ENCODE results near the gene SECTM1.

The SECTM1 gene

GRCh38 chr17:82328141-82328993, 5.2 kb downstream of the SECTM1 start:
- H3K4me3 Mint-ChIP-seq, result no peak overlapping the region
- no peak overlapping the region for H3K27ac Mint-ChIP-seq
- peaks cover 10% of the 10 kb centered on the region for H3K4me1 Mint-ChIP-seq (ENCODE audit: low read depth)
- H3K36me3 Mint-ChIP-seq, result no peaks in the 10 kb centered on the region
- no peaks in the 10 kb centered on the region for H3K9me3 Mint-ChIP-seq (ENCODE audit: low read depth)
- H3K27me3 Mint-ChIP-seq, result no peaks in the 10 kb centered on the region

DNA sequence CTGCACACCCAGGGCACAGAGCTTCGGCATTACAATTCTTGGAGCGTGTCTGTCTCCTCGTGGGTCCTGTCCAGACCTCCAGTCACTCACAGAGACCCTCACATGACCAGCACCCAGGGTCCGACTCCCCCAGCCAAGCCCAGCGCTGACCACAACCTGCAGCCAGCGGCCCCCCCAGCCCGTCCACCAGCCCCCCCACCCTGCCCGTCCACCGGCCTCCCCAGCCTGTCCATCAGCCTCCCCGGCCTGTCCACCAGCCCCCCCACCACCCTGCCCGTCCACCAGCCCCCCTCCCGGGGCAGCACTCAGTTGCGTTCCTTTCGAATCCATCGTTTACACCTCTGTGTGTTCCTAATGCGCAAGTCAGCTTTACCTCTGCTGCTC, 5.8 kb downstream of the SECTM1 start:
- H3K36me3 Mint-ChIP-seq, result no peaks in the 10 kb centered on the region
- no peak overlapping the region for H3K4me3 Mint-ChIP-seq
- no peaks in the 10 kb centered on the region for H3K27me3 Mint-ChIP-seq
- no peak overlapping the region for H3K27ac Mint-ChIP-seq
- H3K9me3 Mint-ChIP-seq (ENCODE audit: low read depth), result no peaks in the 10 kb centered on the region
- H3K4me1 Mint-ChIP-seq (ENCODE audit: low read depth), result peaks cover 7% of the 10 kb centered on the region

- Mint-ChIP-seq H3K4me3 (no peak overlapping the region), H3K36me3 (no peaks in the 10 kb centered on the region), H3K4me1 (ENCODE audit: low read depth) (peaks cover 7% of the 10 kb centered on the region), H3K27me3 (no peaks in the 10 kb centered on the region), H3K27ac (peak overlapping the region; percentile 34), H3K9me3 (ENCODE audit: low read depth) (no peaks in the 10 kb centered on the region)
Observed at GRCh38 chr17:82327289-82327688, 6.3 kb downstream of the SECTM1 start.

DNA sequence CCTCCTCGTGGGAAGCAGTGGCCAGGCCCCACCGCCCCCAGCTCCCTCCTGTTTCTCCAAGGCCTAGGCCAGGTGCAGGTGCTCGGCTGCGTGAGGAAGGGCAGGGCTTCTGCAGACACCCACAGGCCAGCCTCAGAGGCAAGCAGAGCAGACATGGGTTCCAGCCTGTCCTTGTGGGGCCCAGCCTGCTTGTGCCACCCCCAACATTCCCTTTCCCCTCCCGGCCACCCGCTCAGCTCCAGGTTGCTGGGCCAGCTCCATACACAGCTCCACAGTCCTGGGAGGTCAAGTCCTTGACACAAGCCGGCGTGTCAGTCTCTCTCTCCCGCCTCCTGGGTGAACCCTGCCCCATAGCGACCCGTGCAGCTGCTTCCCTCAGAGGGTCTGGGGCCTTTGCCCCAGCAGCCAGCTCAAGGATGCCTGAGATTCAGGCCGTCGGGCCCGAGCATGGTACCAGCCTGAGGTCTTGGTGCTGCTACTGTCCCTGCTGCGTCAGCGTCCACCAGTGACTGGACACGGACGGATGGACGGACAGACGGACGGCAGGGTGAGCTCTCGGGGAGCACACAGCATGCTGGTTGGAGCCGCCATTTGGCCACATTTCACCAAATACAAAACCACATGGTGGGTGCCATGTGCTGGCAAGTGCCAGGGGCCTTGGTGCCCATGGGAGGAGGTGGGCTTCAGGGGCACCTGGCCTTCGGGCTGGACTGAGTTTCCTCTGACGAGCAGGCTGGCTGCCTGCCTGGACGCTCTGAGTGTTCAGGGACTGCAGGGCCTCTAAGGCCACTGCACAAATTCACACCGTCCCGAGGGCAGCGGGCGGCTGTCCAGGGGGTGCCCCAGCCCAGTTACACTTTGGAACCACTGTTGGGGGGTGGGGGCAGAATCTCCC, 8.0 kb downstream of the SECTM1 start:
- no peaks in the 10 kb centered on the region for H3K36me3 Mint-ChIP-seq
- no peaks in the 10 kb centered on the region for H3K9me3 Mint-ChIP-seq (ENCODE audit: low read depth)
- no peak overlapping the region for H3K4me3 Mint-ChIP-seq
- H3K4me1 Mint-ChIP-seq (ENCODE audit: low read depth), result peaks cover 17% of the 10 kb centered on the region
- H3K27ac Mint-ChIP-seq, result no peak overlapping the region
- no peaks in the 10 kb centered on the region for H3K27me3 Mint-ChIP-seq

DNA sequence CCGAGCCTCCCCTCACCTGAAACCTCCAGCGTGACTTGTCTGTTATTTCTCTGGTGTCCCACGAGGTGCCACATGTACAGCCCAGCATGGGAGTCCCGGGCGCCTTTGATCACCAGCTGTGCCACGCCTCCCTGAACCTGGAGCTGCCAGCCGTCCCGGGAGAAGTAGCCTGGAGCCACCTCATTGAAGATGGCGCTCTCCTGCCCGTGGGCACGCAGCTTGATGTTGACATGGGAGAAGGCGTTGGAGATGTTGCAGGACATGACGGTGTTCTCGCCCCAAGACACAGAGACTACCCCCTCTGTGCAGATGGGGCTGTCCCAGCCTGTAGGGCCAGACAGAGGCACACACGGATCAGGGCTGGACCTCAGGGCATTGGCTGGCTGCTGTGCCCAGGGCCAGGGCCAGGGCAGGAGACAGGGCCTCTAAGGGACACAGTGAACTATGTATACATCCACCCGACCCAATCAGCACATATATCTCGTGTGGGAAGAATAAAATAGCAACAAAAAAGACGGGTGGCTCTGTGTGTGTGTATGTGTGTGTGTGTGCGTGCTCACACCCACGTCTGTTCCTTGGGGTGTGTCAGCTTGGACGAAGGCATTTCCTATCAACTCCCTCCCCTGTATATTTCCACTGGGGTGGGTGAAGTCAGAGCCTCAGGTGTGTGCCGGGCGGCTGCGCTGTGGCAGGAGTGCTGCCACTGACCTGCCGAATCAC, 8.8 kb downstream of the SECTM1 start:
- no peaks in the 10 kb centered on the region for H3K9me3 Mint-ChIP-seq (ENCODE audit: low read depth)
- peaks cover 19% of the 10 kb centered on the region for H3K4me1 Mint-ChIP-seq (ENCODE audit: low read depth)
- H3K27me3 Mint-ChIP-seq, result no peaks in the 10 kb centered on the region
- H3K4me3 Mint-ChIP-seq, result no peak overlapping the region
- no peak overlapping the region for H3K27ac Mint-ChIP-seq
- H3K36me3 Mint-ChIP-seq, result no peaks in the 10 kb centered on the region

- H3K27ac Mint-ChIP-seq, result peak overlapping the region; percentile 5
- H3K4me1 Mint-ChIP-seq (ENCODE audit: low read depth), result peaks cover 19% of the 10 kb centered on the region
- H3K27me3 Mint-ChIP-seq, result no peaks in the 10 kb centered on the region
- H3K4me3 Mint-ChIP-seq, result peak overlapping the region; percentile 32
- H3K36me3 Mint-ChIP-seq, result no peaks in the 10 kb centered on the region
- no peaks in the 10 kb centered on the region for H3K9me3 Mint-ChIP-seq (ENCODE audit: low read depth)
Observed at GRCh38 chr17:82323514-82324234, 9.9 kb downstream of the SECTM1 start.

DNA sequence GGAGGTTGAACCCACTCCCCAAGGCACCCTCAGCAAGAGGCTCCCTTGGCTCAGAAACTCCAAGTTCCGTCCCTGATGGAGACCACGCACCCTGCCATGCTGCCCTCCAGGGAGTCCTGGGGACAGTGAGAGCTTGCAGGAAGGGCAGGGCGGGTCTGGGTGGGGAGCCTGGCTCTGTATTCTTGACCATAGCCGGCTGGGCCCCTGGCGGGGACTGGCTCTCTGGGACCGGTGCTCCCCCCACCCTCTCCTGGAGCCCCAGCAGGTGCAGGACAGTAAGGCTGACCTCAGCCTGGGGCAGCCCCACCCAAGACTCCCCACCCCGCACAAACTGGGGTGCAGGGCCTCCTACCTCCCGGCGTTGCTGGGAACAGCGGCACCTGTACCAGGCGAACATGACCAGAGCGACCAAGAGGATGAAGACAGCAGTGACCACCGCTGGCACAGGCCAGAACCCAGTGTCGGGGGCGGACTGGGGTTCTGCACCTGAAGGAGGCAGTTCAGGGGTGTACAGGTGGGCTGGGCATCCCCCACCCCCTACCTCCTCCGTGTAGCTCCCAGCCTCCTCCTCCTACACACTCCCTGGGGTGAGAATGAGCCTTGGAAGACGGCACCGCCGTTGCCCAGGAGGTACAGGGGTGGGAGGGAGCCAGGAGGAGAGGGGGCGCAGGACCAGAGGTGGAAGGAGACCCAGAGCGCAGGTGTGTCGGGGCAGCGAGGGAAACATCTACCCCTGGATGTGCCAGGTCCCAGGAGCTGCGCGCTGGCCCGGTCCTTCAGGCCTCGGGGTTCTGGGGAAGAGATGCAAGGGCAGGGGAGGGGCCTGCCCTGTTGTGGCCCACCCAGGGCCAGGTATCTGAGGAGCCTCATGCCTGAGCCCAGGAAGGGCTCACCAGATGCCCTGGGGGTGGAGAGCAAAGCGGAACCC, 10.8 kb downstream of the SECTM1 start:
- no peaks in the 10 kb centered on the region for H3K9me3 Mint-ChIP-seq (ENCODE audit: low read depth)
- H3K27ac Mint-ChIP-seq, result peak overlapping the region; percentile 93

DNA sequence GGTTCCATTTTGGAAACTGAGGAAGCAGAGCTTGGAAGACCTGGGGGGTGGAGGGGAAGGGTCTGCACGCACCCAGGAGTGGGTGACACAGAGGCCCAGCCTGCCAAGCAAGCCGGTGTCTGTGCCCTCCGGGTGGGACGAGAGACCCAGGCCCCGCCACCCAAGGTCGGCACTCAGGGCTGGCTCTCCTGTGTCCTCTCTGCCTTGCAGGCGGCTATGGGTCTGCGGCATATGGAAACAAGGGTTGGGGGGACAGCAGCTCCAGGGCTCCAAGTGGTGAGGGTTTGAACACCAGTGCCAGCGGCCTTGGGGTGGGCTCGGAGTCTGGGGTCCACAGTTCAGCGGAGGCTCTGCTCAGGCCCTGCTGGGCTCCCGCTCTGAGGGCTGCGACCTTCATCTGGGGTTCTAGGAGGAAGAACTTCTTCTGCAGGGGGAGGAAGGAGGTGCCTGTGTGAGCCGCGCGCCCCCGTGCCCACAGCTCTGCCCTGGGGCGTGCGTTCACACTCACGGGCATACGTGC, 11.6 kb downstream of the SECTM1 start:
- H3K4me3 Mint-ChIP-seq, result peak overlapping the region; percentile 87
- H3K27ac Mint-ChIP-seq, result peak overlapping the region; percentile 93
- H3K9me3 Mint-ChIP-seq (ENCODE audit: low read depth), result no peaks in the 10 kb centered on the region
- H3K27me3 Mint-ChIP-seq, result no peaks in the 10 kb centered on the region
- H3K36me3 Mint-ChIP-seq, result no peaks in the 10 kb centered on the region
- H3K4me1 Mint-ChIP-seq (ENCODE audit: low read depth), result peaks cover 21% of the 10 kb centered on the region

More for the DNA sequence above, 10.8 kb downstream of the SECTM1 start:
- H3K4me3 Mint-ChIP-seq, result peak overlapping the region; percentile 87
- H3K36me3 Mint-ChIP-seq, result no peaks in the 10 kb centered on the region
- no peaks in the 10 kb centered on the region for H3K27me3 Mint-ChIP-seq
- H3K4me1 Mint-ChIP-seq (ENCODE audit: low read depth), result peaks cover 19% of the 10 kb centered on the region

GRCh38 chr17:82320956-82321927, 12.3 kb downstream of the SECTM1 start:
- H3K4me1 Mint-ChIP-seq (ENCODE audit: low read depth), result peaks cover 23% of the 10 kb centered on the region
- no peaks in the 10 kb centered on the region for H3K27me3 Mint-ChIP-seq
- H3K9me3 Mint-ChIP-seq (ENCODE audit: low read depth), result no peaks in the 10 kb centered on the region
- peak overlapping the region; percentile 91 for H3K4me3 Mint-ChIP-seq
- no peaks in the 10 kb centered on the region for H3K36me3 Mint-ChIP-seq
- peak overlapping the region; percentile 98 for H3K27ac Mint-ChIP-seq

DNA sequence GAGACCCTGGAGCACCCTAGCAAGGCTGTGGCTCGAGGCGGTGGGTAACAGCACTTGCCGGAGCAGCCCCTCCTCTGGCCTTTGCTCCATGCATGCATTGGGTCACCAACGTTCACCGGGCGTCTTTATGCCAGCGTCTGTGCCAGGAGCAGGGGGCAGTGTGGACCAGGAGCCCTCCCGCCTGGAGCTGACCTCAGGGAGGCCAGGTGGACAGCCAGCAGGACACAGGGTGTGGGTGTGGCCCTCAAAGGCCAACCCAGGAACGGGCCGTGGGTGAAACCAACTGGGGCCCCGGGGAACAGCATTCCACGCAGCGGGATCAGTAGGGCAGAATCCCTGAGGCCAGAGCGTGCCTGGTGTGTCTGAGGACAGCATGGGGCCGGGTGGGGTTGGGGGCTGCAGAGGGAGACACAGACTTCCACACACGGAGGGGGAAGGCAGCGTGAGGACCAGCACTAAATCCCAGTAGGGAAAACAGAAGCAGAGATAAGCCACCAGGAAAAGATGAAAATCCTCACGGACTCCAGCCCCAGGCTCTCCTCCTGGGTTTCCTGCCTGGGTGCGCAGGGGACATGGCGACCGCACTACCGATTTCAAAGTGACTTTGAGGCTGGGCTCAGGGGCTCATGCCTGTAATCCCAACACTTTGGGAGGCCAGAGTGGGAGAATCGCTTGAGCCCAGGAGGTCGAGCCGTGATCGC, 13.3 kb downstream of the SECTM1 start:
- H3K4me3 Mint-ChIP-seq, result peak overlapping the region; percentile 67
- H3K27ac Mint-ChIP-seq, result peak overlapping the region; percentile 98
- no peaks in the 10 kb centered on the region for H3K9me3 Mint-ChIP-seq (ENCODE audit: low read depth)
- H3K36me3 Mint-ChIP-seq, result peaks cover 2% of the 10 kb centered on the region
- H3K27me3 Mint-ChIP-seq, result no peaks in the 10 kb centered on the region
- H3K4me1 Mint-ChIP-seq (ENCODE audit: low read depth), result peaks cover 26% of the 10 kb centered on the region

DNA sequence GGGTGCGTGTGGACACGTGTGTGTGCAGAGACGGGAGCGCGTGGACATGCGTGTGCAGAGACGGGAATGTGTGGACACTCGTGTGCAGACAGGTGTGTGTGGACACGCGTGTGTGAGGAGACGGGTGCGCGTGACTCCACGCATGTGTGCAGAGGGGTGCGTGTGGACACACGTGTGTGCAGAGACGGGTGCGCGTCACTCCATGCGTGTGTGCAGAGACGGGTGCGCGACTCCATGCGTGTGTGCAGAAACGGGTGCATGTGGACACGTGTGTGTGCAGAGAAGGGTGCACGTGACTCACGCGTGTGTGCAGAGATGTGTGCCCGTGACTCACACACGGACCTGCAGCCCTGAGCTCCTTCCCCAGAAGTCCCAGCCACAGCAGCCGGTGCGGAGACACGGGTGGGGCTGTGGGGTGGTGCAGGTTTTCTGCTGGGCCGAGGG, 13.9 kb downstream of the SECTM1 start:
- H3K9me3 Mint-ChIP-seq (ENCODE audit: low read depth), result no peaks in the 10 kb centered on the region
- no peaks in the 10 kb centered on the region for H3K27me3 Mint-ChIP-seq
- peaks cover 24% of the 10 kb centered on the region for H3K4me1 Mint-ChIP-seq (ENCODE audit: low read depth)
- peak overlapping the region; percentile 64 for H3K27ac Mint-ChIP-seq
- H3K4me3 Mint-ChIP-seq, result no peak overlapping the region
- H3K36me3 Mint-ChIP-seq, result peaks cover 2% of the 10 kb centered on the region
